ENCODE measurements around the gene HDAC4.

DNA sequence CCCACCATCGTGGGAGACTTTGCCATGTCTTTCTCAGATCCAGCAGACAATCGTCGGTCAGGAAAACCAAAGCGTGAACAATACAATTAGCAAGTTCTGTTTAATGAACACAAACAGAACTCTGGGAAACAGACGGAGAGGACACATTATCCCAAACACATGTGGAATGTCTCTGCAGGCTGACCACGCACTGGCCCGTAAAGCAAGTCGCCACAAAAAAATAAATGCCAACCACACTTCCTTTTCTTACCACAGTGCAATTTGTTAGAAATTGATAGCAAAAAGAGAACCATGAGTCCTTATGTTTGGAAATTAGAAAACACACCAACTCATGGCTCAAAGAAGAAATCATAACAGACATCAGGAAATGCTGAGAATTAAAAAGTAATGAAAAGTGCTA, 342.1 kb downstream of the HDAC4 start:
- TF ChIP-seq SP1 (IDR thresholded peaks at IDR 0.05) (no peak), TAF1 (conservative IDR thresholded peaks at IDR 0.05) (no peak), RAD21 (IDR thresholded peaks at IDR 0.05) (no peak), EGR1 (IDR thresholded peaks at IDR 0.05; ENCODE audit: low read depth in 2 of 2) (no peak), JUND (IDR thresholded peaks at IDR 0.05) (no peak), YY1 (IDR thresholded peaks at IDR 0.05) (no peak), GABPA (IDR thresholded peaks at IDR 0.05 in 1 of 2, conservative IDR thresholded peaks at IDR 0.05 in 1 of 2) (no peak), FOXA1 (IDR thresholded peaks at IDR 0.05) (no peak), RXRA (IDR thresholded peaks at IDR 0.05) (no peak)
- TF ChIP-seq, protein P1, sequence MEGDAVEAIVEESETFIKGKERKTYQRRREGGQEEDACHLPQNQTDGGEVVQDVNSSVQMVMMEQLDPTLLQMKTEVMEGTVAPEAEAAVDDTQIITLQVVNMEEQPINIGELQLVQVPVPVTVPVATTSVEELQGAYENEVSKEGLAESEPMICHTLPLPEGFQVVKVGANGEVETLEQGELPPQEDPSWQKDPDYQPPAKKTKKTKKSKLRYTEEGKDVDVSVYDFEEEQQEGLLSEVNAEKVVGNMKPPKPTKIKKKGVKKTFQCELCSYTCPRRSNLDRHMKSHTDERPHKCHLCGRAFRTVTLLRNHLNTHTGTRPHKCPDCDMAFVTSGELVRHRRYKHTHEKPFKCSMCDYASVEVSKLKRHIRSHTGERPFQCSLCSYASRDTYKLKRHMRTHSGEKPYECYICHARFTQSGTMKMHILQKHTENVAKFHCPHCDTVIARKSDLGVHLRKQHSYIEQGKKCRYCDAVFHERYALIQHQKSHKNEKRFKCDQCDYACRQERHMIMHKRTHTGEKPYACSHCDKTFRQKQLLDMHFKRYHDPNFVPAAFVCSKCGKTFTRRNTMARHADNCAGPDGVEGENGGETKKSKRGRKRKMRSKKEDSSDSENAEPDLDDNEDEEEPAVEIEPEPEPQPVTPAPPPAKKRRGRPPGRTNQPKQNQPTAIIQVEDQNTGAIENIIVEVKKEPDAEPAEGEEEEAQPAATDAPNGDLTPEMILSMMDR (IDR thresholded peaks at IDR 0.05; ENCODE audit: low read depth, low read length, missing input control): no peak
- TF ChIP-seq, protein P2, sequence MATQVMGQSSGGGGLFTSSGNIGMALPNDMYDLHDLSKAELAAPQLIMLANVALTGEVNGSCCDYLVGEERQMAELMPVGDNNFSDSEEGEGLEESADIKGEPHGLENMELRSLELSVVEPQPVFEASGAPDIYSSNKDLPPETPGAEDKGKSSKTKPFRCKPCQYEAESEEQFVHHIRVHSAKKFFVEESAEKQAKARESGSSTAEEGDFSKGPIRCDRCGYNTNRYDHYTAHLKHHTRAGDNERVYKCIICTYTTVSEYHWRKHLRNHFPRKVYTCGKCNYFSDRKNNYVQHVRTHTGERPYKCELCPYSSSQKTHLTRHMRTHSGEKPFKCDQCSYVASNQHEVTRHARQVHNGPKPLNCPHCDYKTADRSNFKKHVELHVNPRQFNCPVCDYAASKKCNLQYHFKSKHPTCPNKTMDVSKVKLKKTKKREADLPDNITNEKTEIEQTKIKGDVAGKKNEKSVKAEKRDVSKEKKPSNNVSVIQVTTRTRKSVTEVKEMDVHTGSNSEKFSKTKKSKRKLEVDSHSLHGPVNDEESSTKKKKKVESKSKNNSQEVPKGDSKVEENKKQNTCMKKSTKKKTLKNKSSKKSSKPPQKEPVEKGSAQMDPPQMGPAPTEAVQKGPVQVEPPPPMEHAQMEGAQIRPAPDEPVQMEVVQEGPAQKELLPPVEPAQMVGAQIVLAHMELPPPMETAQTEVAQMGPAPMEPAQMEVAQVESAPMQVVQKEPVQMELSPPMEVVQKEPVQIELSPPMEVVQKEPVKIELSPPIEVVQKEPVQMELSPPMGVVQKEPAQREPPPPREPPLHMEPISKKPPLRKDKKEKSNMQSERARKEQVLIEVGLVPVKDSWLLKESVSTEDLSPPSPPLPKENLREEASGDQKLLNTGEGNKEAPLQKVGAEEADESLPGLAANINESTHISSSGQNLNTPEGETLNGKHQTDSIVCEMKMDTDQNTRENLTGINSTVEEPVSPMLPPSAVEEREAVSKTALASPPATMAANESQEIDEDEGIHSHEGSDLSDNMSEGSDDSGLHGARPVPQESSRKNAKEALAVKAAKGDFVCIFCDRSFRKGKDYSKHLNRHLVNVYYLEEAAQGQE (IDR thresholded peaks at IDR 0.05): no peak
- TF ChIP-seq, protein P3, sequence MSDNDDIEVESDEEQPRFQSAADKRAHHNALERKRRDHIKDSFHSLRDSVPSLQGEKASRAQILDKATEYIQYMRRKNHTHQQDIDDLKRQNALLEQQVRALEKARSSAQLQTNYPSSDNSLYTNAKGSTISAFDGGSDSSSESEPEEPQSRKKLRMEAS (IDR thresholded peaks at IDR 0.05): no peak
- TF ChIP-seq, protein P4, sequence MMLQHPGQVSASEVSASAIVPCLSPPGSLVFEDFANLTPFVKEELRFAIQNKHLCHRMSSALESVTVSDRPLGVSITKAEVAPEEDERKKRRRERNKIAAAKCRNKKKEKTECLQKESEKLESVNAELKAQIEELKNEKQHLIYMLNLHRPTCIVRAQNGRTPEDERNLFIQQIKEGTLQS (IDR thresholded peaks at IDR 0.05): no peak
- TF ChIP-seq, protein P5, sequence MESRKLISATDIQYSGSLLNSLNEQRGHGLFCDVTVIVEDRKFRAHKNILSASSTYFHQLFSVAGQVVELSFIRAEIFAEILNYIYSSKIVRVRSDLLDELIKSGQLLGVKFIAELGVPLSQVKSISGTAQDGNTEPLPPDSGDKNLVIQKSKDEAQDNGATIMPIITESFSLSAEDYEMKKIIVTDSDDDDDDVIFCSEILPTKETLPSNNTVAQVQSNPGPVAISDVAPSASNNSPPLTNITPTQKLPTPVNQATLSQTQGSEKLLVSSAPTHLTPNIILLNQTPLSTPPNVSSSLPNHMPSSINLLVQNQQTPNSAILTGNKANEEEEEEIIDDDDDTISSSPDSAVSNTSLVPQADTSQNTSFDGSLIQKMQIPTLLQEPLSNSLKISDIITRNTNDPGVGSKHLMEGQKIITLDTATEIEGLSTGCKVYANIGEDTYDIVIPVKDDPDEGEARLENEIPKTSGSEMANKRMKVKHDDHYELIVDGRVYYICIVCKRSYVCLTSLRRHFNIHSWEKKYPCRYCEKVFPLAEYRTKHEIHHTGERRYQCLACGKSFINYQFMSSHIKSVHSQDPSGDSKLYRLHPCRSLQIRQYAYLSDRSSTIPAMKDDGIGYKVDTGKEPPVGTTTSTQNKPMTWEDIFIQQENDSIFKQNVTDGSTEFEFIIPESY (IDR thresholded peaks at IDR 0.05): no peak
